GM21447 (cell line): ENCODE data around the gene KCNB1.

Experiments
- ATAC-seq: cut with Tn5 transposase; IDR thresholded peaks from one replicate; pipeline ENCODE4 v1.9.1; 2021; ENCODE audit not compliant: unreplicated experiment

Gene KCNB1

GRCh38 chr20:49501917-49502316, 19.4 kb upstream of the KCNB1 start:
- ATAC-seq, result no peak

GRCh38 chr20:49497398-49497669, 14.9 kb upstream of the KCNB1 start:
- ATAC-seq, result no peak

- ATAC-seq, result no peak
Observed at GRCh38 chr20:49496553-49497397, 14.3 kb upstream of the KCNB1 start.

- ATAC-seq, result no peak
Observed at GRCh38 chr20:49496043-49496442, 13.6 kb upstream of the KCNB1 start.

DNA sequence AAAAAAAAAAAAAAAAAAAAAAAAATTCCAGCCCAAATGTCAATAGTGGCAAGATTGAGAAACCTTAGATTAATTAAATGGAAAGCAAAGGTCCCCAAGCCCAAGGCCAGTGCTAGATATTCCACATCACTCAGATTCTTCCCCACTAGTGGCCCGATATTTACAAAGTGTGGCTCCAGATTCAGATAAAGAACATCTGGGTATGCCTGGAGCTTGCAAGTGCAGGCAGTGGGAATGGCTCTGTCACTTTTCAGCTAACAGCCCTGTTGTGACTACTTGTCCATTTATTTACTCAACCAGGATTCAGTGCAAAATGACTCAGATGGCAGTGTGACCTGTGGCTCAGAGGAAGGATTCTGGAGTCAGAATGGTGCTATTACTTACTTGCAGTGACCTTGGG, 8.2 kb upstream of the KCNB1 start:
- ATAC-seq, result no peak

GRCh38 chr20:49489688-49490087, 7.2 kb upstream of the KCNB1 start:
- ATAC-seq, result no peak

GRCh38 chr20:49486064-49486463, 3.6 kb upstream of the KCNB1 start:
- ATAC-seq, result no peak

DNA sequence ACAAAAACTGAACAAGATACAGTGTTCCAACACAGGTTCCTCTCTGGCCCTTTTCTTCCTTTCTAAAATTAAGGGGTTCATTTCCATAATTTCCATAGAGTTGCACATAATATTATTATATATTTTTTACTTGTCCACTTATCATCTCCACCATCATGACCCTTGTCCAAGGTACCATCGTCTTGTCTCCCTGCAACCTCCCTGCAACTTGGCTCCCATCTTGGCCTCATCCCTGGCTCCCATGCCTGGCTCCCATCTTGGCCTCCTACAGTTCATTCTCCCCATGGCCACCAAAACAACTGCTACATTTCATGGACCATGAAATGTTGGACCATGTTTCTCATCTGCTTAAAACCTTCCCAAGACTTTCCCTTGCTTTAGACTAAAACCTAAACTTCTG, 3.1 kb upstream of the KCNB1 start:
- ATAC-seq, result no peak

- no peak for ATAC-seq
Observed at GRCh38 chr20:49484180-49485140, 2.0 kb upstream of the KCNB1 start.

GRCh38 chr20:49483696-49484123, 1.2 kb upstream of the KCNB1 start:
- ATAC-seq, result no peak

DNA sequence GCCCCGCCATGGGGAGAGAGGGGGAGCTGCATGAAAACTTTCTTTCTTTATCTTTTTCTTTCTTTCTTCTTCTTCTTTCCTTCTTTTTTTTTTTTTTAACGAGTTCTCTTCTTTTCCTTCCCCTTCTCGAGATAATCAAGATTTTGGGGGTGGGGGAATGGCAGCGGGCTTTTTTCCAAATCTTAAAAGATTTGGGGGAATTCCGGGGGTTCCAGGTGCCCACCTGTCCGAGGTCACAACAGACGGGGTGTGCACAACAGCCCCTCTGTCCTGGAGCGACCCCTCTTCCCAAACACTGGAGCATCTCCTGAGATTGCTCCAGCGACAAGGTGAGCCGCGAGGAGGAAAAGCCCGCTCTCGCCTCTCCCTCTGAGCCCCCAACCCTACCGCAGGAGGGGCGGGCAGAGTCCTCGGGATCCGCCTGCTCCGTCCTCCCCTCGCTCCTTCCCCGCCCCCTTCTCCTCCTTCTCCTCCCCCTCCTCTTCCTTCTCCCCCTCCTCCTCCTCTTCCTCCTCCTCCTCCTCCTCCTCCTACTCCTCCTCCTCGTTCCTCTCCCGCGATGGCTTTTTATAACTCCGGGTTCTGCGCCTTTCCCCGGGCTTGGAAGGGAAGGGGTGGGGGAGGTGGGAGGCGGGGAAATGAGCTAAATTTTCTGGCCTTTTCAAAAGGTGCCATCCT, 689 bp upstream of the KCNB1 start:
- ATAC-seq, result no peak

DNA sequence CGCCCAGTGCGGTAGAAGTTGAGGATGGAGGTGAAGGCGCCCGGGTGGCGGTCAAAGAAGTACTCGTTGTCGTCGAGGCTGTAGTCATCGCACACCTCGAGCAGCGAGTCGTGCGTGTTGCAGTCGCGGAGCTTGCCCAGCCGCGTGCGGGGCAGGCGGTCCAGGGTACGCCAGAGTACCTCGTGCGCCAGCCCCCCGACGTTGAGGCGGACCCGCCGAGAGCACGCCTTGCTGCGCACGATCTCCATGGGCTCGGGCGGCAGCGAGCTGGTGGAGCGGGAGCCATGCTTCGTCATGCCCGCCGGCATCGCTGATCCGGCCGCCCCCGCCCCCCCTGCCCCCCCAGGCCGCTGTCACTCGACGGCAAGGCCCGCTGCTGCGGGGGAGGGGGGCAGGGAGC, 295 bp downstream of the KCNB1 start:
- ATAC-seq, result no peak

DNA sequence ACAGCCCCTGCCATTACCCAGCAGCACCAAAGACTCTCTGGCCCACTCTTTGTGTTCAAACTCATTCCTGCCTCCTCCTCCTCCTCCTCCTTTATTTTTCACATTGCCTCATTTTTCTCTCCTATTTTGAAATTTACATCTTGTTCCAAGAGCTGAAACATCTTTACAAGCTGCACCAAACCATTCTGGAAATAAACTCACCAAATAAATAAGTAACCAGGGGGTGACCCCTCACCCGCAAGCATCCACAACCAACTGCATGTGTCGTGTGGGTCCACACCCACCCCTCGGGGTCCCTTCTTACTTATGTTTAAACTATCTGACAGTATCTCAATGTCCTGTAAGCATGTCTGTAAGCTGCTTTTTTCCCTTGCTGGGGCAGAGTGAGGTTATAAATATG, 1.4 kb downstream of the KCNB1 start:
- ATAC-seq, result no peak

- ATAC-seq, result no peak
Observed at GRCh38 chr20:49480236-49480635, 2.2 kb downstream of the KCNB1 start.

DNA sequence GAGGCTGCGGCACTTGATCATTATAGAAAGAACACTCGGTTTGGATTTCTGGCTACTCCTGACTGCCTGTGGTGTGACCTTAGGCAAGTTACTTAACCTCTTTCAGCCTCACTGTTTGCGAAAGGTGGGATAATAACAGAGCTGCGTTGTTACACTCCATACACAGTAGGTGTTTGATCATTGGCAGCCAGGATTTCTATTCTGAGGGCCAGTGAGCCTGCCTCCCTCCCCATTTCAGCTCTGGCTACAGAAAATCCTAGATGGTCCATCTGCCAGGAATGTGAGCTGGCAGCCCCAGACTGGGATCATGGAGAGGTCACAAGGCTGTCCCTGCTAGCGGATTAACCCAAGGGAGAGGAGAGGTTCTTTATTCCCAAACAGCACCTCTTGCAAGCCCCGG, 2.7 kb downstream of the KCNB1 start:
- no peak for ATAC-seq

GRCh38 chr20:49478754-49479689, 3.4 kb downstream of the KCNB1 start:
- no peak for ATAC-seq

DNA sequence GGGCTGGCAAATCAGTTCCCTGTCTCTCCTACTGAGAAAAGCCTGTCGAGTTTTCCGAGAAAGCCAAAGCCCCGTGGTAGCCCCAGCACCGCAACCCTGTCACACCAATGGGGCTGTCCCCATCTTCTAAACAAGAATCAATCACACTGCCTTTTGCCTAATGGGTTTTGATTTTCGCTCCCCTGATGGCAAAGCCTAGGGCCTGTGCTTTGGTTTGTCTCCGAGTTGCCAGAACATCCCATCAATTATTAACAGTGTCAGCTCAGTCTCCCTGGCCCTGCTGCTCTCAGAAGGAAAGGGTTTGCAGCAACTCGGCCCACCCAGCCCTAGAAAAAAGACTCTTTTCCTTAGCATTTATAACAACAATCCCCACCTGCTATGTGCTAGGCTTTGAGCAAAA, 4.2 kb downstream of the KCNB1 start:
- ATAC-seq, result no peak

GRCh38 chr20:49477200-49477599, 5.3 kb downstream of the KCNB1 start:
- no peak for ATAC-seq

GRCh38 chr20:49476016-49476355, 6.5 kb downstream of the KCNB1 start:
- no peak for ATAC-seq

DNA sequence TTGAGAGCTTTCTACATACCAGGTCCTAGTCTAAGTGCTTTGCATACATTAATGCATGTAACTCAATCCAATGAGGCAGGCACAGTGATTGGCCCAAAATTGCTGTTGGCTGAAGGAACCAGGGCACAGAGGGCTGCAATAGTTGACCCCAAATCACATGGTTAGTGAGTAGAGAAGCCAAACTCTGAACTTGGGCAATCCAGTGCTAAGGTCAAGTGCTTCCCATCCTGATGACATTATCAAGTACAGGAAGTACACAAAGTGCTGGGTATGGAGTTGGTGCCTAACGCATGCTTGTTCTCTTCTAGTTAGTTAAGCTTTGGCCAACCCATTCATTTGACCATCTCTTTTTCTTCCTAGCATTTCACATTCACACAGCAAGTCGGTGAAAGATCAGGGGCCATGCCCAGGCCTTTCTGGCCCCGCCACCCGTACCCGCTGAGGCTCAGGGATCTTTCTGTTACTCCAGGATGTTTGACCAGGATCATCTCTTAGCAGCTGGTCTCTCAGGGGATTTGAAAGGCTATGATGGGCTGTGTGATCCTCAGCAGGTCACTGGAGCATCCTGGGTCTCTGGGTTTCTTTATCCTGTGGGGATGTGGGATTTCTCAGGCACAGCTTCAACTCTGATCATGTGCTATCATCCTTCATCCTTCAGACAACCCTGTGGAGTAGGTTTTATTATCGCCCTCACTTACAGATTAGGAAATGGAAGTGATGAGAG, 7.0 kb downstream of the KCNB1 start:
- ATAC-seq, result no peak
